ENCODE measurements around the gene FRS2. TPM values are rescaled to one million over a fixed set of nuclear protein-coding genes. Genes with fewer than 3 reads are reported as not detected.
A peak's percentile ranks its signal among the peaks of the same experiment; 100 is the strongest.

Gene FRS2
- total RNA-seq, 4 donors from 2014 or later, result 52.0 to 79.0 (median 61.0) TPM

- TF ChIP-seq, protein P1, sequence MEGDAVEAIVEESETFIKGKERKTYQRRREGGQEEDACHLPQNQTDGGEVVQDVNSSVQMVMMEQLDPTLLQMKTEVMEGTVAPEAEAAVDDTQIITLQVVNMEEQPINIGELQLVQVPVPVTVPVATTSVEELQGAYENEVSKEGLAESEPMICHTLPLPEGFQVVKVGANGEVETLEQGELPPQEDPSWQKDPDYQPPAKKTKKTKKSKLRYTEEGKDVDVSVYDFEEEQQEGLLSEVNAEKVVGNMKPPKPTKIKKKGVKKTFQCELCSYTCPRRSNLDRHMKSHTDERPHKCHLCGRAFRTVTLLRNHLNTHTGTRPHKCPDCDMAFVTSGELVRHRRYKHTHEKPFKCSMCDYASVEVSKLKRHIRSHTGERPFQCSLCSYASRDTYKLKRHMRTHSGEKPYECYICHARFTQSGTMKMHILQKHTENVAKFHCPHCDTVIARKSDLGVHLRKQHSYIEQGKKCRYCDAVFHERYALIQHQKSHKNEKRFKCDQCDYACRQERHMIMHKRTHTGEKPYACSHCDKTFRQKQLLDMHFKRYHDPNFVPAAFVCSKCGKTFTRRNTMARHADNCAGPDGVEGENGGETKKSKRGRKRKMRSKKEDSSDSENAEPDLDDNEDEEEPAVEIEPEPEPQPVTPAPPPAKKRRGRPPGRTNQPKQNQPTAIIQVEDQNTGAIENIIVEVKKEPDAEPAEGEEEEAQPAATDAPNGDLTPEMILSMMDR (IDR thresholded peaks at IDR 0.05), result no peak
- no peak for TF ChIP-seq POLR2A (IDR thresholded peaks at IDR 0.05)
- DNase-seq, result no peak
- no peak overlapping the region for H3K4me3 ChIP-seq (replicated peaks in 1 of 3)
- H3K9me3 ChIP-seq, result no peaks in the 10 kb centered on the region
- no peaks in the 10 kb centered on the region for H3K36me3 ChIP-seq
- intact Hi-C loops (cut with DNase I), result no loop called here
- no peak overlapping the region for H3K27ac ChIP-seq
- H3K27me3 ChIP-seq, result no peaks in the 10 kb centered on the region
- H3K4me1 ChIP-seq, result peaks cover 3% of the 10 kb centered on the region in 2 donors
Observed at GRCh38 chr12:69548687-69549086, 78.5 kb downstream of the FRS2 start.

DNA sequence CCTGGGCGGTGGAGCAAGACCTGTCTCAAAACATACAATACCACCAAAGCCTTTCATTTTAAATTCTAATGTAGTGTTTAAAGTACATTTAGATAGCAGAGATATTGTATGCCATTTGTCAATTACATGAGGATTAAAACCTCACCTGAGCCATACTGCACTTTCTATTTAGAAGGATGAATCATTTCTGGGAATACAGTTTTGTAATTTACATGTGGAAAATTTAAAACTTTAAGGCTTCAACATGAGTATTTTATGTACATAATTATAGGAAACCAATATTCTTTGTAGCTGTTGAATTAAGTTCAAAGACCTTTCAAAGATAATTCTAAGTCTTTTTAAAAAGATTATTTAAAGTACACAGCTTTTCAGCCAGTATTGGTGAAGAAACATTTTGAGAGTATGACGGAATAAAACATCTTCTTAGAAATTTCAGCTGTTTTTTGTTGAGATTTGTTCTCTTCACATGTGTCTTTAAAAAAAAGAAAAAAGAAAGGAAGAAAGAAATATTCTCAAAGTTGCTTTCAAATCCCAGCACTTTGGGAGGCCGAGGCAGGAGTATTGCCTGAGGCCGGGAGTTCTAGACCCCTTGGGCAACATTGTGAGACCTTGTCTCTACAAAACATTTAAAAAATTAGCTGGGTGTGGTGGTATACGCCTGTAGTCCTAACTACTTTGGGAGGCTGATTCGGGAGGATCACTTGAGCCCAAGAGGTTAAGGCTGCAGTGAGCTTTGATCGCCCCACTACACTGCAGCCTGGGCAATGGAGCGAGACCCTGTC is 80.6 kb downstream of the FRS2 start:
- Histone ChIP-seq H3K4me3 (replicated peaks in 1 of 3) (no peak overlapping the region), H3K9me3 (no peaks in the 10 kb centered on the region), H3K27ac (no peak overlapping the region), H3K36me3 (no peaks in the 10 kb centered on the region), H3K4me1 (peaks cover 5 to 9% of the 10 kb centered on the region in 2 donors), H3K27me3 (no peaks in the 10 kb centered on the region)
- TF ChIP-seq POLR2A (IDR thresholded peaks at IDR 0.05), result no peak
- TF ChIP-seq, protein P1 (IDR thresholded peaks at IDR 0.05), result no peak
- intact Hi-C loops (cut with DNase I), result no loop called here
- DNase-seq, result no peak
- 90 to 95% methylated on average over 8 of the region's 8 CpGs for WGBS, 2 donors

GRCh38 chr12:69553628-69554248 is 83.5 kb downstream of the FRS2 start:
- 50 to 51% methylated on average over 2 of the region's 2 CpGs for WGBS, 2 donors
- H3K9me3 ChIP-seq, result no peaks in the 10 kb centered on the region

GRCh38 chr12:69555461-69555860 is 85.3 kb downstream of the FRS2 start:
- H3K27ac ChIP-seq, result no peak overlapping the region
- 80 to 86% methylated on average over 6 of the region's 6 CpGs for WGBS, 2 donors

More at GRCh38 chr12:69553628-69554248, 83.5 kb downstream of the FRS2 start:
- H3K4me3 ChIP-seq (replicated peaks in 1 of 3), result no peak overlapping the region
- no peaks in the 10 kb centered on the region for H3K27me3 ChIP-seq
- peak; percentile 60 to 61 for DNase-seq
- H3K36me3 ChIP-seq, result no peaks in the 10 kb centered on the region
- H3K27ac ChIP-seq, result peak overlapping the region in 2 of 3 donors; percentile 32 to 63
- intact Hi-C loops (cut with DNase I), result no loop called here
- TF ChIP-seq POLR2A (IDR thresholded peaks at IDR 0.05), result no peak
- TF ChIP-seq, protein P1 (IDR thresholded peaks at IDR 0.05), result no peak
- H3K4me1 ChIP-seq, result peaks cover 5 to 9% of the 10 kb centered on the region in 2 donors

More at GRCh38 chr12:69555461-69555860, 85.3 kb downstream of the FRS2 start:
- peaks cover 5 to 9% of the 10 kb centered on the region in 2 donors for H3K4me1 ChIP-seq
- H3K27me3 ChIP-seq, result no peaks in the 10 kb centered on the region
- intact Hi-C loops (cut with DNase I), result no loop called here
- H3K9me3 ChIP-seq, result no peaks in the 10 kb centered on the region
- no peaks in the 10 kb centered on the region for H3K36me3 ChIP-seq
- H3K4me3 ChIP-seq (replicated peaks in 1 of 3), result no peak overlapping the region
- TF ChIP-seq, protein P1 (IDR thresholded peaks at IDR 0.05), result no peak
- TF ChIP-seq POLR2A (IDR thresholded peaks at IDR 0.05), result no peak
- no peak for DNase-seq
